Loucy (cell line): Measurements from ENCODE around the gene SEMA6A.

ENCODE experiments used
- CTCF ChIP-seq: fragments of 200-600 bp; sonication (generic); conservative IDR thresholded peaks from 2 replicates; pipeline ENCODE4 v1.5.1; 2014; ENCODE audit warnings: mild to moderate bottlenecking, antibody characterized with exemption, low read length
- EZH2phosphoT487 ChIP-seq: fragments of 200-600 bp; IDR thresholded peaks from 2 replicates; pipeline ENCODE4 v1.6.1; 2018; ENCODE audit warnings: antibody characterized with exemption, mild to moderate bottlenecking, moderate library complexity, borderline replicate concordance

- TF ChIP-seq EZH2phosphoT487 (no peak), CTCF (no peak)
Measured at GRCh38 chr5:116420540-116420939, 154.1 kb downstream of the SEMA6A start.
